AG09309 (cell line): ENCODE data around the gene RB1.

ENCODE experiments used
- DNase-seq: peaks from one replicate; pipeline ENCODE4 v3.0.0-alpha.2; 2010; ENCODE audit warnings: low read depth
- H3K4me3 ChIP-seq: 2 replicates; pipeline ENCODE4 v1.5.1; 2011; ENCODE audit warnings: mild to moderate bottlenecking, low read depth, low read length, moderate library complexity; ENCODE audit not compliant: control insufficient read depth
- CTCF ChIP-seq: IDR thresholded peaks from 2 replicates; pipeline ENCODE4 v1.5.1; 2011; ENCODE audit warnings: mild to moderate bottlenecking, low read depth, low read length, inconsistent platforms; ENCODE audit not compliant: insufficient read depth, control insufficient read depth; ENCODE audit errors: missing control alignments

Gene RB1

GRCh38 chr13:48393030-48393697 lies 89.6 kb downstream of the RB1 start:
- no peak overlapping the region for H3K4me3 ChIP-seq
- no peak for TF ChIP-seq CTCF
- DNase-seq: no peak

- H3K4me3 ChIP-seq: no peak overlapping the region
- no peak for DNase-seq
- no peak for TF ChIP-seq CTCF
Observed at GRCh38 chr13:48393698-48394085, 90.1 kb downstream of the RB1 start.

- TF ChIP-seq CTCF: no peak
- no peak overlapping the region for H3K4me3 ChIP-seq
- no peak for DNase-seq
Observed at GRCh38 chr13:48397744-48398143, 94.2 kb downstream of the RB1 start.

- no peak for TF ChIP-seq CTCF
- no peak for DNase-seq
- no peak overlapping the region for H3K4me3 ChIP-seq
Observed at GRCh38 chr13:48398450-48399095, 95.0 kb downstream of the RB1 start.

- no peak for DNase-seq
- no peak overlapping the region for H3K4me3 ChIP-seq
- TF ChIP-seq CTCF: no peak
Observed at GRCh38 chr13:48400090-48400694, 96.6 kb downstream of the RB1 start.

GRCh38 chr13:48400850-48401291 lies 97.3 kb downstream of the RB1 start:
- TF ChIP-seq CTCF: no peak
- no peak overlapping the region for H3K4me3 ChIP-seq
- DNase-seq: peak; percentile 54
